SJCRH30 (cell line): ENCODE data around the gene ZNF143. TPM values are rescaled to one million over a fixed set of nuclear protein-coding genes. Genes with fewer than 3 reads are reported as not detected.
A peak's percentile ranks its signal among the peaks of the same experiment; 100 is the strongest.
"Not testable (repeated sequence)": the region's sequence is repeated elsewhere in the genome, so short reads cannot be mapped to it uniquely, and the experiment has no call there.

ENCODE experiments used
- DNase-seq, 2 experiments: peaks; one replicate each; pipeline ENCODE4 v3.0.0-alpha.2; 2015 to 2020
- H3K27ac ChIP-seq: fragments of 250-450 bp; sonication (Bioruptor Pico); 2 replicates; pipeline ENCODE4 v1.5.1; 2020; ENCODE audit warnings: mild to moderate bottlenecking, moderate library complexity
- H3K27me3 ChIP-seq: fragments of 250-450 bp; sonication (Bioruptor Pico); 2 replicates; pipeline ENCODE4 v1.5.1; 2020; ENCODE audit warnings: mild to moderate bottlenecking, moderate library complexity
- H3K36me3 ChIP-seq: fragments of 250-450 bp; sonication (Bioruptor Pico); 2 replicates; pipeline ENCODE4 v1.5.1; 2020; ENCODE audit warnings: mild to moderate bottlenecking, moderate library complexity
- H3K4me1 ChIP-seq: fragments of 250-450 bp; sonication (Bioruptor Pico); 2 replicates; pipeline ENCODE4 v1.5.1; 2020; ENCODE audit warnings: mild to moderate bottlenecking, moderate library complexity
- H3K4me3 ChIP-seq: fragments of 250-450 bp; sonication (Bioruptor Pico); 2 replicates; pipeline ENCODE4 v1.5.1; 2020; ENCODE audit warnings: mild to moderate bottlenecking, moderate library complexity
- H3K9me3 ChIP-seq: fragments of 250-450 bp; sonication (Bioruptor Pico); replicated peaks from 2 replicates; pipeline ENCODE4 v1.5.1; 2020; ENCODE audit warnings: mild to moderate bottlenecking, moderate library complexity
- total RNA-seq: library from RNA; depleted of rRNA; stranded (reverse); fragments of >200 nt; shearing (Covaris generic); gene quantifications from 2 replicates; pipeline ENCODE4 v1.2.3, GENCODE V29; 2014; rRNA removed

Gene ZNF143
- 25.5 and 27.8 TPM in 2 replicates for total RNA-seq

GRCh38 chr11:9460322-9461062 lies at the start of gene ZNF143:
TSS of gene ZNF143 (plus strand) at chr11:9461012. CDS start at chr11:9471309, 10,297 bp downstream.
- H3K4me3 ChIP-seq: peak within 1 kb of the TSS; percentile 84
- H3K9me3 ChIP-seq: no peaks in the 10 kb centered on the region
- peak within 1 kb of the TSS; percentile 98 for H3K27ac ChIP-seq
- no peaks in the 10 kb centered on the region for H3K27me3 ChIP-seq
- DNase-seq: peak; percentile 100
- no peaks in the 10 kb centered on the region for H3K36me3 ChIP-seq
- no peaks in the 10 kb centered on the region for H3K4me1 ChIP-seq

GRCh38 chr11:9428706-9429105 lies 32.1 kb upstream of the ZNF143 start:
- H3K27me3 ChIP-seq: no peaks in the 10 kb centered on the region
- H3K27ac ChIP-seq: no peak overlapping the region
- no peaks in the 10 kb centered on the region for H3K4me1 ChIP-seq
- peaks cover 97% of the 10 kb centered on the region for H3K36me3 ChIP-seq
- DNase-seq: no peak
- H3K9me3 ChIP-seq: no peaks in the 10 kb centered on the region
- no peak overlapping the region for H3K4me3 ChIP-seq

GRCh38 chr11:9438611-9439010 lies 22.2 kb upstream of the ZNF143 start:
- Histone ChIP-seq H3K27me3 (no peaks in the 10 kb centered on the region), H3K4me1 (no peaks in the 10 kb centered on the region), H3K9me3 (no peaks in the 10 kb centered on the region), H3K4me3 (no peak overlapping the region), H3K36me3 (peaks cover 93% of the 10 kb centered on the region), H3K27ac (no peak overlapping the region)
- DNase-seq: no peak

GRCh38 chr11:9446230-9446629 lies 14.6 kb upstream of the ZNF143 start:
- Histone ChIP-seq H3K9me3 (no peaks in the 10 kb centered on the region), H3K4me1 (no peaks in the 10 kb centered on the region), H3K4me3 (no peak overlapping the region), H3K27ac (no peak overlapping the region), H3K36me3 (peaks cover 73% of the 10 kb centered on the region), H3K27me3 (no peaks in the 10 kb centered on the region)
- no peak for DNase-seq

- Histone ChIP-seq H3K4me1 (no peaks in the 10 kb centered on the region), H3K27ac (no peak overlapping the region), H3K4me3 (no peak overlapping the region), H3K27me3 (no peaks in the 10 kb centered on the region), H3K36me3 (peaks cover 50% of the 10 kb centered on the region), H3K9me3 (no peaks in the 10 kb centered on the region)
- no peak for DNase-seq
These were observed 12.0 kb upstream of the ZNF143 start for GRCh38 chr11:9448576-9449352.

- not testable (repeated sequence) for H3K4me3 ChIP-seq, H3K27me3 ChIP-seq, H3K4me1 ChIP-seq, H3K27ac ChIP-seq, H3K9me3 ChIP-seq
- peak; percentile 26 to 30 for DNase-seq
- H3K36me3 ChIP-seq: peaks cover 28% of the 10 kb centered on the region
These were observed 8.8 kb upstream of the ZNF143 start for GRCh38 chr11:9452023-9452422.

GRCh38 chr11:9455722-9456121 lies 5.1 kb upstream of the ZNF143 start:
- no peak overlapping the region for H3K4me3 ChIP-seq
- H3K27me3 ChIP-seq: no peaks in the 10 kb centered on the region
- no peak overlapping the region for H3K27ac ChIP-seq
- no peaks in the 10 kb centered on the region for H3K36me3 ChIP-seq
- DNase-seq: no peak
- H3K9me3 ChIP-seq: no peaks in the 10 kb centered on the region
- no peaks in the 10 kb centered on the region for H3K4me1 ChIP-seq

- H3K9me3 ChIP-seq: no peaks in the 10 kb centered on the region
- no peaks in the 10 kb centered on the region for H3K4me1 ChIP-seq
- H3K4me3 ChIP-seq: peak overlapping the region; percentile 82
- H3K27me3 ChIP-seq: no peaks in the 10 kb centered on the region
- H3K36me3 ChIP-seq: no peaks in the 10 kb centered on the region
- DNase-seq: peak; percentile 64 to 82
- peak overlapping the region; percentile 98 for H3K27ac ChIP-seq
These were observed 1.0 kb upstream of the ZNF143 start for GRCh38 chr11:9459667-9460321.

- H3K36me3 ChIP-seq: no peaks in the 10 kb centered on the region
- H3K27ac ChIP-seq: peak overlapping the region; percentile 98
- no peaks in the 10 kb centered on the region for H3K27me3 ChIP-seq
- H3K9me3 ChIP-seq: no peaks in the 10 kb centered on the region
- no peaks in the 10 kb centered on the region for H3K4me1 ChIP-seq
- peak overlapping the region; percentile 84 for H3K4me3 ChIP-seq
- peak; percentile 95 for DNase-seq
These were observed 399 bp downstream of the ZNF143 start for GRCh38 chr11:9461063-9461759.

GRCh38 chr11:9461760-9462134 lies 935 bp downstream of the ZNF143 start:
- Histone ChIP-seq H3K9me3 (no peaks in the 10 kb centered on the region), H3K27ac (peak overlapping the region; percentile 98), H3K36me3 (no peaks in the 10 kb centered on the region), H3K27me3 (no peaks in the 10 kb centered on the region), H3K4me3 (peak overlapping the region; percentile 84), H3K4me1 (no peaks in the 10 kb centered on the region)
- peak in 1 of 2 experiments; percentile 46 for DNase-seq

- H3K27me3 ChIP-seq: no peaks in the 10 kb centered on the region
- H3K36me3 ChIP-seq: no peaks in the 10 kb centered on the region
- peak overlapping the region; percentile 84 for H3K4me3 ChIP-seq
- peak overlapping the region; percentile 98 for H3K27ac ChIP-seq
- no peaks in the 10 kb centered on the region for H3K9me3 ChIP-seq
- no peaks in the 10 kb centered on the region for H3K4me1 ChIP-seq
- no peak for DNase-seq
These were observed 1.5 kb downstream of the ZNF143 start for GRCh38 chr11:9462172-9462799.

GRCh38 chr11:9462806-9463537 lies 2.2 kb downstream of the ZNF143 start:
- Histone ChIP-seq H3K36me3 (no peaks in the 10 kb centered on the region), H3K9me3 (no peaks in the 10 kb centered on the region), H3K27ac (no peak overlapping the region), H3K27me3 (no peaks in the 10 kb centered on the region), H3K4me1 (no peaks in the 10 kb centered on the region), H3K4me3 (no peak overlapping the region)
- DNase-seq: no peak

GRCh38 chr11:9470765-9471164 lies 10.0 kb downstream of the ZNF143 start:
- Histone ChIP-seq H3K27me3 (no peaks in the 10 kb centered on the region), H3K27ac (no peak overlapping the region), H3K9me3 (no peaks in the 10 kb centered on the region)

GRCh38 chr11:9473408-9473807 lies 12.6 kb downstream of the ZNF143 start:
- H3K36me3 ChIP-seq: peaks cover 35% of the 10 kb centered on the region
- H3K4me3 ChIP-seq: no peak overlapping the region
- no peaks in the 10 kb centered on the region for H3K27me3 ChIP-seq
- H3K27ac ChIP-seq: no peak overlapping the region
- no peaks in the 10 kb centered on the region for H3K9me3 ChIP-seq
- no peaks in the 10 kb centered on the region for H3K4me1 ChIP-seq
- no peak for DNase-seq

More at GRCh38 chr11:9470765-9471164, 10.0 kb downstream of the ZNF143 start:
- DNase-seq: no peak
- Histone ChIP-seq H3K4me1 (no peaks in the 10 kb centered on the region), H3K4me3 (no peak overlapping the region), H3K36me3 (peaks cover 22% of the 10 kb centered on the region)
